Keratinocyte (primary cell): ENCODE results near the gene SCAMP4. TPM values are rescaled to one million over a fixed set of nuclear protein-coding genes. Genes with fewer than 3 reads are reported as not detected.

ENCODE experiments used
- DNase-seq: peaks from one replicate; pipeline ENCODE4 v3.0.0-alpha.2; 2011; ENCODE audit warnings: low read depth, missing footprints, low spot score
- FAIRE-seq: peaks from 2 replicates; lab custom pipeline; 2011; peaks lifted over from hg19 to GRCh38; lab: Jason Lieb, UNC
- H2AFZ ChIP-seq: 2 replicates; pipeline ENCODE4 v1.6.0; 2012; ENCODE audit warnings: low read length, control low read depth, inconsistent platforms; ENCODE audit not compliant: control insufficient read depth
- H3K27ac ChIP-seq: 2 replicates; pipeline ENCODE4 v1.5.1; 2011; ENCODE audit warnings: low read length; ENCODE audit not compliant: control insufficient read depth, insufficient read depth
- H3K27me3 ChIP-seq: 3 replicates; pipeline ENCODE4 v1.6.0; 2011; ENCODE audit warnings: low read length; ENCODE audit not compliant: control insufficient read depth, insufficient read depth; ENCODE audit errors: extremely low read depth
- H3K36me3 ChIP-seq, 2 experiments: 2 replicates in 1 of 2; 3 replicates in 1 of 2; pipeline ENCODE4 v1.5.1; 2011; ENCODE audit warnings: low read length in 2 of 2, mild to moderate bottlenecking in 1 of 2; ENCODE audit not compliant: control insufficient read depth in 2 of 2, insufficient read depth in 2 of 2; ENCODE audit errors: extremely low read depth in 1 of 2
- H3K4me1 ChIP-seq: 3 replicates; pipeline ENCODE4 v1.5.1; 2011; ENCODE audit warnings: low read length; ENCODE audit not compliant: control insufficient read depth, insufficient read depth; ENCODE audit errors: extremely low read depth
- H3K4me2 ChIP-seq: 3 replicates; pipeline ENCODE4 v1.6.0; 2011; ENCODE audit warnings: low read depth, low read length; ENCODE audit not compliant: control insufficient read depth, insufficient read depth; ENCODE audit errors: extremely low read depth
- H3K4me3 ChIP-seq, 3 experiments: fragments of 200-600 bp in 1 of 3; sonication (generic) in 1 of 3; 2 replicates in 2 of 3; 3 replicates in 1 of 3; pipeline ENCODE4 v1.5.1; 2011 to 2016; ENCODE audit warnings: low read length in 3 of 3, mild to moderate bottlenecking in 3 of 3, control low read depth in 2 of 3, inconsistent platforms in 1 of 3, low read depth in 1 of 3, mixed read lengths in 1 of 3, mixed run types in 1 of 3, moderate library complexity in 1 of 3; ENCODE audit not compliant: control insufficient read depth in 2 of 3, insufficient read depth in 2 of 3; ENCODE audit errors: extremely low read depth in 1 of 3
- H3K79me2 ChIP-seq: 2 replicates; pipeline ENCODE4 v1.6.0; 2012; ENCODE audit warnings: low read length; ENCODE audit not compliant: control insufficient read depth, insufficient read depth
- H3K9ac ChIP-seq: 3 replicates; pipeline ENCODE4 v1.6.0; 2011; ENCODE audit warnings: low read length; ENCODE audit not compliant: control insufficient read depth, insufficient read depth; ENCODE audit errors: extremely low read depth
- H3K9me1 ChIP-seq: 3 replicates; pipeline ENCODE4 v1.6.0; 2011; ENCODE audit warnings: low read length; ENCODE audit not compliant: control insufficient read depth, insufficient read depth; ENCODE audit errors: extremely low read depth
- H3K9me3 ChIP-seq: 2 replicates; pipeline ENCODE4 v1.5.1; 2012; ENCODE audit warnings: low read depth, low read length; ENCODE audit not compliant: control insufficient read depth
- H4K20me1 ChIP-seq: 3 replicates; pipeline ENCODE4 v1.6.0; 2011; ENCODE audit warnings: low read length; ENCODE audit not compliant: control insufficient read depth, insufficient read depth; ENCODE audit errors: extremely low read depth
- EZH2 ChIP-seq: IDR thresholded peaks from one replicate; pipeline ENCODE4 v1.6.1; 2012; ENCODE audit warnings: inconsistent platforms, mild to moderate bottlenecking, low read length, moderate library complexity
- dilution Hi-C: fragments of 300-500 bp; cut with MboI; formaldehyde crosslinking; loops from one replicate; pipeline ENCODE4 v1.7.0; 2020; ENCODE audit warnings: low sequenced_read_pairs; ENCODE audit not compliant: extremely low pct_ligation_motif_present
- polyA plus RNA-seq, 5 experiments: library from polyadenylated mRNA; depleted of rRNA in 3 of 5; stranded (reverse) in 3 of 5; stranded (forward) in 1 of 5; unstranded in 1 of 5; fragments of >200 nt; gene quantifications; 1 replicate in 1 of 5; 2 replicates in 3 of 5; 3 replicates in 1 of 5; pipeline versions ENCODE4 v1.2.1 to v1.2.3, GENCODE V29; 2011 to 2012; ENCODE audit warnings: missing spikeins in 2 of 5, low read depth in 1 of 5, low replicate concordance in 1 of 5
- TF ChIP-seq, protein P1 (sequence below), 3 experiments: IDR thresholded peaks in 1 of 3; conservative IDR thresholded peaks in 1 of 3; optimal IDR thresholded peaks in 1 of 3; 2 replicates in 2 of 3; 3 replicates in 1 of 3; pipeline versions ENCODE3 to v1.5.1; 2011; ENCODE audit warnings: low read length in 3 of 3, mild to moderate bottlenecking in 3 of 3, moderate library complexity in 2 of 3, control low read depth in 1 of 3, inconsistent platforms in 1 of 3; ENCODE audit not compliant: insufficient read depth in 2 of 3; ENCODE audit errors: extremely low read depth in 1 of 3

SCAMP4 gene
- polyA plus RNA-seq, 1 donor (not counting 4 experiments of a cell fraction or from before 2014, with no cell fraction given) = 4.8 TPM

DNA sequence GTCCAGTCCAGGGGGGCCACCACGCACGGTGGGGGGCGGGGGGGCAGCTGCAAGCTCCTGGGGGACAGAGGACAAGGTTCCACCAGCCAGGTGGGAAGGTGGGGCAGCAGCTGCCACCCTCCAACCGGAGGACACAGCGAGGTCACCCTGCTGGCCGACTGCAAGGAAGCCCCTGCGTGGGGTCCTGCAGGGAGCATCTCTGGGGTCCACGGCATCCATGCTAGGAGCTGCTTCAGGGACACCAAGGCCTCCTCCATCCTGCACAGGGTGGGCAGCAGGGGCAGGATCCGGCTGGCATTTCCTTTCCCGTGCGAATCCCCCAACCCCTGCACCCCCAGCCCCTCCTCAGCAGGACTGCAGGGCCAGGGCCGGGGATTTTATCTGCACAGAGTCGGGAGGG lies 33.6 kb upstream of the SCAMP4 start:
- no peak overlapping the region for H3K4me3 ChIP-seq
- H3K4me1 ChIP-seq = peaks cover 26% of the 10 kb centered on the region
- H3K27me3 ChIP-seq = no peaks in the 10 kb centered on the region
- peaks cover 6% of the 10 kb centered on the region for H4K20me1 ChIP-seq
- H3K9me1 ChIP-seq = no peaks in the 10 kb centered on the region
- dilution Hi-C loops = no loop called here
- TF ChIP-seq, protein P1, sequence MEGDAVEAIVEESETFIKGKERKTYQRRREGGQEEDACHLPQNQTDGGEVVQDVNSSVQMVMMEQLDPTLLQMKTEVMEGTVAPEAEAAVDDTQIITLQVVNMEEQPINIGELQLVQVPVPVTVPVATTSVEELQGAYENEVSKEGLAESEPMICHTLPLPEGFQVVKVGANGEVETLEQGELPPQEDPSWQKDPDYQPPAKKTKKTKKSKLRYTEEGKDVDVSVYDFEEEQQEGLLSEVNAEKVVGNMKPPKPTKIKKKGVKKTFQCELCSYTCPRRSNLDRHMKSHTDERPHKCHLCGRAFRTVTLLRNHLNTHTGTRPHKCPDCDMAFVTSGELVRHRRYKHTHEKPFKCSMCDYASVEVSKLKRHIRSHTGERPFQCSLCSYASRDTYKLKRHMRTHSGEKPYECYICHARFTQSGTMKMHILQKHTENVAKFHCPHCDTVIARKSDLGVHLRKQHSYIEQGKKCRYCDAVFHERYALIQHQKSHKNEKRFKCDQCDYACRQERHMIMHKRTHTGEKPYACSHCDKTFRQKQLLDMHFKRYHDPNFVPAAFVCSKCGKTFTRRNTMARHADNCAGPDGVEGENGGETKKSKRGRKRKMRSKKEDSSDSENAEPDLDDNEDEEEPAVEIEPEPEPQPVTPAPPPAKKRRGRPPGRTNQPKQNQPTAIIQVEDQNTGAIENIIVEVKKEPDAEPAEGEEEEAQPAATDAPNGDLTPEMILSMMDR (optimal IDR thresholded peaks at IDR 0.05 in 1 of 3, IDR thresholded peaks at IDR 0.05 in 1 of 3, conservative IDR thresholded peaks at IDR 0.05 in 1 of 3; ENCODE audit: extremely low read depth in 1 of 3, insufficient read depth in 2 of 3, low read length in 3 of 3) = no peak
- no peak for TF ChIP-seq EZH2
- H3K79me2 ChIP-seq = peaks cover 44% of the 10 kb centered on the region
- H3K9ac ChIP-seq = no peak overlapping the region
- H3K27ac ChIP-seq = no peak overlapping the region
- no peak overlapping the region for H2AFZ ChIP-seq
- FAIRE-seq (no peak), DNase-seq (no peak)
- no peak overlapping the region for H3K4me2 ChIP-seq
- peaks cover 0 to 2% of the 10 kb centered on the region in 2 experiments for H3K36me3 ChIP-seq
- no peaks in the 10 kb centered on the region for H3K9me3 ChIP-seq

DNA sequence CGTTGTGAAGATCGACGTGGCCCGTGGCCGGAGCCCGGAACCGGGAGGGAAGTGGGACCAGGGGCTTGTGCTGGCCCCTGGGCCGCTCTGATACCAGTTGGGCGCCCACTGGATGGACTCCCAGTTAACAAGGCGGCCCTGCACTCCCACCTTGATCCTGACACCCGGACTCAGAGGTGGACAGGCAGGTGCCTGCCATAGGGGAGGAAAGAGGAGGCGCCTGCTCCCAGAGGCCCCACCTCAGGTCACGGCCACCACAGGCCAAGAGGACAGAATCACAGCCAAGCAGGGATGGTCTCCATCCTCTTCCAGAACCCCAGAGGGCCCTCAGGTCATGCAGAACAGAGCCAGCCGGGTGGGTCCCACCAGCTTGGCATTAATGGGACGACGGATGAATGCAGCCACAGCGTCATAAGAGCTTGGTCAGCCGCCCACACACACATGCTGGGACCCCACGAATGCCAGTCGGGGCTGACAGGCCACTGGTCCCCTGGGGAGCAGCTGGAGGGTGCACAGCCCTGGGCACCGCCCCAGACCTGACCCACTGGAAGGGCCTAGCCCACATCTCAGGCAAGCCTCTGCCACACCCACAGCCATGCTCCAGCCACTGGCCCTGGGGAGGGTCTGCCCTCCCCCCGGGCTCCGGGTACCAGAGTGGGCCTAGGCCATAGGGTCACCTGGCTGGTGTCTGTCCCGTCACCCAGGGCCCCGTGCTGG lies 32.2 kb upstream of the SCAMP4 start:
- Histone ChIP-seq H3K79me2 (peaks cover 44% of the 10 kb centered on the region), H2AFZ (no peak overlapping the region), H3K9me1 (no peaks in the 10 kb centered on the region), H3K36me3 (peaks cover 0 to 2% of the 10 kb centered on the region in 2 experiments), H3K27me3 (no peaks in the 10 kb centered on the region), H3K4me2 (peak overlapping the region; percentile 99), H4K20me1 (peaks cover 6% of the 10 kb centered on the region), H3K27ac (no peak overlapping the region), H3K9ac (peak overlapping the region; percentile 90), H3K4me3 (peak overlapping the region in 2 of 3 experiments; percentile 17 to 80), H3K4me1 (peaks cover 27% of the 10 kb centered on the region), H3K9me3 (no peaks in the 10 kb centered on the region)
- dilution Hi-C loops = no loop called here
- FAIRE-seq (no peak), DNase-seq (no peak)
- TF ChIP-seq, protein P1 (optimal IDR thresholded peaks at IDR 0.05 in 1 of 3, IDR thresholded peaks at IDR 0.05 in 1 of 3, conservative IDR thresholded peaks at IDR 0.05 in 1 of 3; ENCODE audit: extremely low read depth in 1 of 3, insufficient read depth in 2 of 3, low read length in 3 of 3) = no peak
- no peak for TF ChIP-seq EZH2
